Retinal pigment epithelial cell (primary cell): Measurements from ENCODE around the gene PUM2.
A peak's percentile ranks its signal among the peaks of the same experiment; 100 is the strongest.

Experiments
- DNase-seq: peaks from one replicate; pipeline ENCODE4 v3.0.0-alpha.2; 2010; ENCODE audit warnings: low read depth
- H3K4me3 ChIP-seq: 2 replicates; pipeline ENCODE4 v1.5.1; 2011; ENCODE audit warnings: mild to moderate bottlenecking, low read length, control low read depth, moderate library complexity
- TF ChIP-seq, protein P1 (sequence below): conservative IDR thresholded peaks from 2 replicates; pipeline ENCODE4 v1.5.1; 2011; ENCODE audit warnings: low read depth, low read length, control low read depth, inconsistent platforms

PUM2 gene

GRCh38 chr2:20223407-20224163 lies 127.1 kb downstream of the PUM2 start:
- H3K4me3 ChIP-seq: peak overlapping the region; percentile 58
- TF ChIP-seq, protein P1, sequence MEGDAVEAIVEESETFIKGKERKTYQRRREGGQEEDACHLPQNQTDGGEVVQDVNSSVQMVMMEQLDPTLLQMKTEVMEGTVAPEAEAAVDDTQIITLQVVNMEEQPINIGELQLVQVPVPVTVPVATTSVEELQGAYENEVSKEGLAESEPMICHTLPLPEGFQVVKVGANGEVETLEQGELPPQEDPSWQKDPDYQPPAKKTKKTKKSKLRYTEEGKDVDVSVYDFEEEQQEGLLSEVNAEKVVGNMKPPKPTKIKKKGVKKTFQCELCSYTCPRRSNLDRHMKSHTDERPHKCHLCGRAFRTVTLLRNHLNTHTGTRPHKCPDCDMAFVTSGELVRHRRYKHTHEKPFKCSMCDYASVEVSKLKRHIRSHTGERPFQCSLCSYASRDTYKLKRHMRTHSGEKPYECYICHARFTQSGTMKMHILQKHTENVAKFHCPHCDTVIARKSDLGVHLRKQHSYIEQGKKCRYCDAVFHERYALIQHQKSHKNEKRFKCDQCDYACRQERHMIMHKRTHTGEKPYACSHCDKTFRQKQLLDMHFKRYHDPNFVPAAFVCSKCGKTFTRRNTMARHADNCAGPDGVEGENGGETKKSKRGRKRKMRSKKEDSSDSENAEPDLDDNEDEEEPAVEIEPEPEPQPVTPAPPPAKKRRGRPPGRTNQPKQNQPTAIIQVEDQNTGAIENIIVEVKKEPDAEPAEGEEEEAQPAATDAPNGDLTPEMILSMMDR: peak; percentile 2
- no peak for DNase-seq

DNA sequence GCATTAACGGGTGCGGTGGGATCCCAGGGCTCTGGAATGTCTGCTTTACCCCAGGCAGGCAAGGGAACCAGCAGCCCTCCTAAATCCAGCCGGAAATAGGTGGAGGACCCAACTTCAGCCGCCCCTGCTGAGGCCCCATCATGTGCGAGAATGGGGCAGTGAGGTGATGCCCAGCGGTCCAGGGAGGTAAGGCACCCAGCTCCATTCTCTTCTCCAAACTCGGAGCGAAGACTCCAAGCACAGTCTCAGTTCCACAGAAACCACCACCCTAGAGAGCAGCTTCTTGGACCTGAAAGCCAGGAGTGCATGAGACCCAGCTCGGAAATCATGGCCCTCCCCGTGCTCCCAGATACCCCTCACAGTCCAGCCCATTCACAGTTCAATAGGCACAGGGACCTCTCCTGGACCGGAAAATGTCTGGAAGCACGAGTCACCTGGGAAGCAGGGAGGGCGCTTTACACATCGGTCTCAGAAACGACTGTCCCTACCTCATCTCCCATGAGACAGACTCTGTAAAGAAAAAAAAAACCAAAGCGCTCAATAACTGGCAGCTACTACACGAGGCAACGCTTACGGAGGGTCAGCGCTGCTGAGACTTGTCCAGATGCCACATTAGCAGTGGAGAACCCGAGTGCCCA lies 127.8 kb downstream of the PUM2 start:
- TF ChIP-seq, protein P1: no peak
- peak overlapping the region; percentile 58 for H3K4me3 ChIP-seq
- DNase-seq: no peak

DNA sequence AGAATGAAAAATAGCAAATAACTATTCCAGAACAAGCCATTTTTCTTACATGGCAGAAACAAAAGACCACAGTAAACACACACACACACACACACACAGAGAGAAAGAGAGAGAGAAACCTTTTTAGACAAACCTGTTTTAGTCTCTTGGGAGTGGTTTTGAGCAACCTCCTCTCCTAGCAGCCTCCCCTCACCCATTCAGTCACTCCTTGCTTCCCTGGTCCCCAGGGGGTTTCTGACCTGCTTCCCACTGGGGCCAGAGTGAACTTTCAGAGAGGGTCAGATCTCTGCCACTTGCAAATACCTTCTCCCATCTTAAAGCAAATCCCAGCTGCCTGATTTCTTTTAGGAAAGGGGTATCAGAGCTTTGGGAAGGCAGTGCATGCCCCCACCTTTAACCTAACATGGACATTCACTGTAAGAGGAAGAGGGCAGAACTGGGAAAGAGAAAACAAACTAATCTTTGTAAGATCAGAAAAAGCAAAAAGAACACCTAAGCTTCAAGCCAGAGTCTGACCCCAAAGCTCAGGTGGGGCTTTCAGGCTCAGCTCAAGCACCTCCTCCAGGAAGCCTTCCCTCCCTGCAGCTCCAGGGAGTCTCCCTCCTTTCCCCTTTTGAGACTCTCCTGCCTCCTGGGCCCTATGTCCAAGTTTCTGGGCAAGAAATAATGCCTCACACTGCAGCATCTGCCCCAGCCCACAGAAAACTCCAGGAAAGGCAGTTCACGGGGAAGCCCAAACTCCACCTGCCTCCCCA lies 128.5 kb downstream of the PUM2 start:
- no peak for DNase-seq
- no peak overlapping the region for H3K4me3 ChIP-seq
- TF ChIP-seq, protein P1: no peak

DNA sequence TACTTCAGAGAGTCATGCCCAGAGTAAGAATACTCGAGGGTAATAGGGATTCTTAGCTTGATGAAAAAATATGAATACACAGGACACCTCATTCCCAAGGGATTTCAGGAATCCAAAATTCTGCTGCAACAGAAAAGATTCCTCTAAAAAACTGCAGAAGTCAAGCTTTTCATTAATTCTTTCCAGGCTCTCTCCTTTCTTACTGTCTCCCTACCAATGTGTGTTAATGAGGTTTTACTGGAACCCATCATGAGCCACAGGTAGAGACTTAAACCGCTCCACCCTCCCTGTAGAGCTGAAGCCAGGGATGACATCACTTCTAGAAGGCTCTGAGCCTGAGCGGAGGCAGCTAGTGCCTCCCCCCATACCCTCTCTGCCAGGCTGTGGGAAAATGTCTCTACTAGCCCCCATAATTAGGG lies 129.1 kb downstream of the PUM2 start:
- no peak for DNase-seq
- H3K4me3 ChIP-seq: no peak overlapping the region
- TF ChIP-seq, protein P1: no peak

DNA sequence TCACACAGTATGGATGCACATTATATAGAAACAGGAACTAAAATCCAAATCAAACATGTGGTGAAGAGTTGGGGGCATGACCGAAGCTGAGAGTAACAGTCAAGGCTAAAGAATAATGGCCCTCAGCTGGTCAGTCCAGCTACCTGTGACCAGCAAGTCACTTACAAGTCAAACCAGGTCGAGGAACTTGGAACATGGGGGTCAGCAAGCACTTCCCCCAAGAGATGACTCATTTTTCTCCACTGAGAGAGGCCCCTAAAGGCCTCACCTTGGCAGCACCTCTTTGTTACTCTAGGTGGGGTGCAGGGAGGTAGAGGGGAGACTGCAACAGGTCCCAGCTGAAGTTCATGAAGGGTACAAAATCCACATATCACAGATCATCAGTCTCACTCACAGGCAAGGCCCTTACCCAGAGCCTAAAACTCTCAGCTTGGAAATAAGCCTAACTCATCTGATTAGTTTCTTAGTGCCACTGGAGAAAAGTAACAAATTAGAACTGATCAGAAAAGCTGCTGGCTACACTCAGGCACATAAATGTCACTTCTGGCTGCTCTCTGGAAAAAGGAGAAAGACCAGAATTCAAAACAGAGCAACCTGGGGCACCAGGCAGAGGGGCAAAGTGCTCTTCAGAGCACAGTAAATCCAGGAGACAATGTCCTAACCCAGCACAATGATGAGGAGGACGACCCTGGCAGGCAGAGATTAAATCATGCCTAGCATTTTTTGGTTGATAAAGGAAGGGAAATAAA lies 129.7 kb downstream of the PUM2 start:
- TF ChIP-seq, protein P1: no peak
- H3K4me3 ChIP-seq: no peak overlapping the region
- no peak for DNase-seq

GRCh38 chr2:20219763-20220380 lies 130.8 kb downstream of the PUM2 start:
- H3K4me3 ChIP-seq: no peak overlapping the region
- TF ChIP-seq, protein P1: no peak
- no peak for DNase-seq
